K562 (cell line): ENCODE data around the gene ADGRG1. TPM values are rescaled to one million over a fixed set of nuclear protein-coding genes. Genes with fewer than 3 reads are reported as not detected.

Source experiments
- CEBPB ChIP-seq: fragments of 450-650 bp; IDR thresholded peaks from 2 replicates; pipeline ENCODE4 v1.6.1; 2016; ENCODE audit warnings: missing genetic modification characterization, missing compliant biosample characterization
- MTA1 ChIP-seq: fragments of 450-650 bp; IDR thresholded peaks from 2 replicates; pipeline ENCODE4 v1.6.1; 2017; ENCODE audit warnings: borderline replicate concordance
- SMARCE1 ChIP-seq: fragments of 450-650 bp; IDR thresholded peaks from 2 replicates; pipeline ENCODE4 v1.7.1; 2016; ENCODE audit warnings: mild to moderate bottlenecking
- XRCC3 ChIP-seq: fragments of 450-650 bp; IDR thresholded peaks from 2 replicates; pipeline ENCODE4 v1.6.1; 2017; ENCODE audit warnings: mild to moderate bottlenecking, moderate library complexity
- ZNF584 ChIP-seq: fragments of 200-800 bp; sonication (Bioruptor generic); IDR thresholded peaks from 2 replicates; pipeline ENCODE4 v1.6.1; 2016; ENCODE audit warnings: low read depth, mild to moderate bottlenecking, missing genetic modification characterization, missing compliant biosample characterization
- ZNF717 ChIP-seq: fragments of 250-450 bp; sonication (Bioruptor Pico); IDR thresholded peaks from 2 replicates; pipeline ENCODE4 v1.5.0; 2021
- polyA plus RNA-seq, 8 experiments: library from polyadenylated mRNA; depleted of rRNA in 4 of 8; stranded (reverse) in 5 of 8; unstranded in 3 of 8; fragments of >200 nt; fragmentation: Nextera tagmentation in 2 of 8; fragmentation: Illumina TruSeq in 1 of 8; extraction: Ambion mirVana in 2 of 8; extraction: Trizol in 1 of 8; gene quantifications; 2 replicates each; pipeline versions ENCODE4 v1.2.1 to v1.2.3, GENCODE V29; 2011 to 2014; ENCODE audit warnings: inconsistent platforms in 1 of 8, missing spikeins in 1 of 8
- total RNA-seq, 7 experiments: library from RNA; depleted of rRNA in 6 of 7; stranded (reverse); fragments of >200 nt in 6 of 7; fragmentation: Illumina TruSeq in 2 of 7; extraction: Trizol in 2 of 7; gene quantifications; 2 replicates each; pipeline versions ENCODE4 v1.2.1 to v1.2.3, GENCODE V29; 2011 to 2021; ENCODE audit warnings: low replicate concordance in 1 of 7
- TF ChIP-seq, protein P1 (sequence below): sonication (generic); formaldehyde crosslinking; IDR thresholded peaks from 2 replicates; pipeline ENCODE4 v1.8.0; 2022; ENCODE audit warnings: missing genetic modification reagents, mild to moderate bottlenecking, moderate library complexity, borderline replicate concordance
- TF ChIP-seq, protein P2 (sequence below): sonication (generic); formaldehyde crosslinking; IDR thresholded peaks from 2 replicates; pipeline ENCODE4 v1.8.0; 2022; ENCODE audit warnings: missing genetic modification reagents, mild to moderate bottlenecking, borderline replicate concordance
- TF ChIP-seq, protein P3 (sequence below): fragments of 150-350 bp; conservative IDR thresholded peaks from 2 replicates; pipeline ENCODE4 v1.6.1; 2014; ENCODE audit warnings: low read length
- TF ChIP-seq, protein P4 (sequence below), 2 experiments: fragments of 200-800 bp in 1 of 2; sonication (Bioruptor generic) in 1 of 2; sonication (generic) in 1 of 2; formaldehyde crosslinking in 1 of 2; IDR thresholded peaks in 1 of 2; conservative IDR thresholded peaks in 1 of 2; 2 replicates each; pipeline versions ENCODE4 v1.5.0 to v1.6.1; 2016 to 2020; ENCODE audit warnings: missing compliant biosample characterization in 1 of 2, missing genetic modification characterization in 1 of 2, missing genetic modification reagents in 1 of 2
- TF ChIP-seq, protein P5 (sequence below): fragments of 450-650 bp; IDR thresholded peaks from 2 replicates; pipeline ENCODE4 v1.6.1; 2016; ENCODE audit warnings: borderline replicate concordance
- TF ChIP-seq, protein P6 (sequence below): sonication (generic); formaldehyde crosslinking; IDR thresholded peaks from 2 replicates; pipeline ENCODE4 v1.8.0; 2022; ENCODE audit warnings: missing genetic modification reagents, mild to moderate bottlenecking, borderline replicate concordance
- TF ChIP-seq, protein P7 (sequence below): fragments of 450-650 bp; IDR thresholded peaks from 2 replicates; pipeline ENCODE4 v1.6.1; 2016

The ADGRG1 gene
- total and polyA plus RNA-seq, 9 of the 15 experiments (the other 6 are each of a cell fraction or from before 2014, with no cell fraction given), result 0.04 to 0.31 (median 0.16) TPM; not detected in 6

DNA sequence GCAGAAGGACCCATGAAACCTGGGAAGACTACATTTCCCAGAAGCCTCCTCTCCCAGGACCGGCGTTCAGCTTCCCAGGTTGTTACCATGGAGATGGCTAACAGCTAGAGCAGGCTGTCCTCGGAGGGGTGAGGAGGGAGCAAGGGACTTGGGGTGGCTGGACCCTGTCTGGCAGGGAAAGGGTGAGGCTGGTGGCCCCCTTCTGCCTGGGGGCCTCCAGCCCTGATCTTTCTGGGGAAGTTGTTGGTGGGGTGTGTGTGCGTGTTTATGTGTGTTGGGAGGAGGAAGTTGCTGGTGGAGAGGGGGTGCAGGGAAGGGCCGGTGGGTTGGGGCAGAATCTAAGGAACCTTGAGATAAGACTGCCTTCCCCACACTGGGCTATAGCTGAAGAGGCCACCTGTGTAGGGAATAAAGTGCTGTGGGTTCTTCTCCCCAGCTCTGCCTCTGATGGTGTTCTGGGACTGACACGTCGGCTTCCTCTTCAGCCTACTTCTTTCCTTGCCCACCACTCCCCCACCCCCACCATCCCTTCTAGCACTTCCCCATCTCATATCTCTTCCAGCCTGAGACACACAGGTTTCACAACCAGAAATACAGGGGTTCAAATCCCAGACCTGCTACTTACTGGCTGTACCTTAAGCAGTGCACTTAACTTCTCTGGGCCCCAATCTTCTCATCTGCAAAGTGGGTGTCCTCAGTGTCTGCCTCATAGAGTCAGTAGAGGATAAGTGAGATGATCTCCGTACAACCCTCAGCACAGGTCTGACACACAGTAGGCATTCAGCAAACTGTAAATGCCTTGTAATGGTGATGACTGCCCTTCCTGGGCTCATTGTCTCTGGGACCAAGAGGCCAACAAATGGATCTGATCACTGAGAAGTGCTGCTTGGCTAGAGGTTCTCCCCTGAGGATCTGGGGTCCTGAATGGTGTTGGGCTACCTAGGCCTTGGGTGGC, 66.6 kb downstream of the ADGRG1 start, which contains the start of gene DRC7 (continued):
- TF ChIP-seq, protein P1, sequence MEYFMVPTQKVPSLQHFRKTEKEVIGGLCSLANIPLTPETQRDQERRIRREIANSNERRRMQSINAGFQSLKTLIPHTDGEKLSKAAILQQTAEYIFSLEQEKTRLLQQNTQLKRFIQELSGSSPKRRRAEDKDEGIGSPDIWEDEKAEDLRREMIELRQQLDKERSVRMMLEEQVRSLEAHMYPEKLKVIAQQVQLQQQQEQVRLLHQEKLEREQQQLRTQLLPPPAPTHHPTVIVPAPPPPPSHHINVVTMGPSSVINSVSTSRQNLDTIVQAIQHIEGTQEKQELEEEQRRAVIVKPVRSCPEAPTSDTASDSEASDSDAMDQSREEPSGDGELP (CRISPR knock-in tag), result peak; percentile 34; the same call in 1 of the 2 replicates
- TF ChIP-seq, protein P2, sequence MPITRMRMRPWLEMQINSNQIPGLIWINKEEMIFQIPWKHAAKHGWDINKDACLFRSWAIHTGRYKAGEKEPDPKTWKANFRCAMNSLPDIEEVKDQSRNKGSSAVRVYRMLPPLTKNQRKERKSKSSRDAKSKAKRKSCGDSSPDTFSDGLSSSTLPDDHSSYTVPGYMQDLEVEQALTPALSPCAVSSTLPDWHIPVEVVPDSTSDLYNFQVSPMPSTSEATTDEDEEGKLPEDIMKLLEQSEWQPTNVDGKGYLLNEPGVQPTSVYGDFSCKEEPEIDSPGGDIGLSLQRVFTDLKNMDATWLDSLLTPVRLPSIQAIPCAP (CRISPR knock-in tag), result no peak
- TF ChIP-seq, protein P3, sequence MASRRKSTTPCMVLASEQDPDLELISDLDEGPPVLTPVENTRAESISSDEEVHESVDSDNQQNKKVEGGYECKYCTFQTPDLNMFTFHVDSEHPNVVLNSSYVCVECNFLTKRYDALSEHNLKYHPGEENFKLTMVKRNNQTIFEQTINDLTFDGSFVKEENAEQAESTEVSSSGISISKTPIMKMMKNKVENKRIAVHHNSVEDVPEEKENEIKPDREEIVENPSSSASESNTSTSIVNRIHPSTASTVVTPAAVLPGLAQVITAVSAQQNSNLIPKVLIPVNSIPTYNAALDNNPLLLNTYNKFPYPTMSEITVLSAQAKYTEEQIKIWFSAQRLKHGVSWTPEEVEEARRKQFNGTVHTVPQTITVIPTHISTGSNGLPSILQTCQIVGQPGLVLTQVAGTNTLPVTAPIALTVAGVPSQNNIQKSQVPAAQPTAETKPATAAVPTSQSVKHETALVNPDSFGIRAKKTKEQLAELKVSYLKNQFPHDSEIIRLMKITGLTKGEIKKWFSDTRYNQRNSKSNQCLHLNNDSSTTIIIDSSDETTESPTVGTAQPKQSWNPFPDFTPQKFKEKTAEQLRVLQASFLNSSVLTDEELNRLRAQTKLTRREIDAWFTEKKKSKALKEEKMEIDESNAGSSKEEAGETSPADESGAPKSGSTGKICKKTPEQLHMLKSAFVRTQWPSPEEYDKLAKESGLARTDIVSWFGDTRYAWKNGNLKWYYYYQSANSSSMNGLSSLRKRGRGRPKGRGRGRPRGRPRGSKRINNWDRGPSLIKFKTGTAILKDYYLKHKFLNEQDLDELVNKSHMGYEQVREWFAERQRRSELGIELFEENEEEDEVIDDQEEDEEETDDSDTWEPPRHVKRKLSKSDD, result no peak
- TF ChIP-seq CEBPB (tag) (peak; percentile 34; the same call in 1 of the 2 replicates), MTA1 (peak; percentile 52; the same call in 1 of the 2 replicates), ZNF584 (no peak), SMARCE1 (peak; percentile 66; the same call in 1 of the 2 replicates), XRCC3 (no peak), ZNF717 (CRISPR knock-in tag) (no peak)
- TF ChIP-seq, protein P4, sequence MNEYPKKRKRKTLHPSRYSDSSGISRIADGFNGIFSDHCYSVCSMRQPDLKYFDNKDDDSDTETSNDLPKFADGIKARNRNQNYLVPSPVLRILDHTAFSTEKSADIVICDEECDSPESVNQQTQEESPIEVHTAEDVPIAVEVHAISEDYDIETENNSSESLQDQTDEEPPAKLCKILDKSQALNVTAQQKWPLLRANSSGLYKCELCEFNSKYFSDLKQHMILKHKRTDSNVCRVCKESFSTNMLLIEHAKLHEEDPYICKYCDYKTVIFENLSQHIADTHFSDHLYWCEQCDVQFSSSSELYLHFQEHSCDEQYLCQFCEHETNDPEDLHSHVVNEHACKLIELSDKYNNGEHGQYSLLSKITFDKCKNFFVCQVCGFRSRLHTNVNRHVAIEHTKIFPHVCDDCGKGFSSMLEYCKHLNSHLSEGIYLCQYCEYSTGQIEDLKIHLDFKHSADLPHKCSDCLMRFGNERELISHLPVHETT (CRISPR knock-in tag; conservative IDR thresholded peaks at IDR 0.05 in 1 of 2, IDR thresholded peaks at IDR 0.05 in 1 of 2), result no peak
- TF ChIP-seq, protein P5, sequence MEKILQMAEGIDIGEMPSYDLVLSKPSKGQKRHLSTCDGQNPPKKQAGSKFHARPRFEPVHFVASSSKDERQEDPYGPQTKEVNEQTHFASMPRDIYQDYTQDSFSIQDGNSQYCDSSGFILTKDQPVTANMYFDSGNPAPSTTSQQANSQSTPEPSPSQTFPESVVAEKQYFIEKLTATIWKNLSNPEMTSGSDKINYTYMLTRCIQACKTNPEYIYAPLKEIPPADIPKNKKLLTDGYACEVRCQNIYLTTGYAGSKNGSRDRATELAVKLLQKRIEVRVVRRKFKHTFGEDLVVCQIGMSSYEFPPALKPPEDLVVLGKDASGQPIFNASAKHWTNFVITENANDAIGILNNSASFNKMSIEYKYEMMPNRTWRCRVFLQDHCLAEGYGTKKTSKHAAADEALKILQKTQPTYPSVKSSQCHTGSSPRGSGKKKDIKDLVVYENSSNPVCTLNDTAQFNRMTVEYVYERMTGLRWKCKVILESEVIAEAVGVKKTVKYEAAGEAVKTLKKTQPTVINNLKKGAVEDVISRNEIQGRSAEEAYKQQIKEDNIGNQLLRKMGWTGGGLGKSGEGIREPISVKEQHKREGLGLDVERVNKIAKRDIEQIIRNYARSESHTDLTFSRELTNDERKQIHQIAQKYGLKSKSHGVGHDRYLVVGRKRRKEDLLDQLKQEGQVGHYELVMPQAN, result peak; percentile 65; the same call in 1 of the 2 replicates
- TF ChIP-seq, protein P6, sequence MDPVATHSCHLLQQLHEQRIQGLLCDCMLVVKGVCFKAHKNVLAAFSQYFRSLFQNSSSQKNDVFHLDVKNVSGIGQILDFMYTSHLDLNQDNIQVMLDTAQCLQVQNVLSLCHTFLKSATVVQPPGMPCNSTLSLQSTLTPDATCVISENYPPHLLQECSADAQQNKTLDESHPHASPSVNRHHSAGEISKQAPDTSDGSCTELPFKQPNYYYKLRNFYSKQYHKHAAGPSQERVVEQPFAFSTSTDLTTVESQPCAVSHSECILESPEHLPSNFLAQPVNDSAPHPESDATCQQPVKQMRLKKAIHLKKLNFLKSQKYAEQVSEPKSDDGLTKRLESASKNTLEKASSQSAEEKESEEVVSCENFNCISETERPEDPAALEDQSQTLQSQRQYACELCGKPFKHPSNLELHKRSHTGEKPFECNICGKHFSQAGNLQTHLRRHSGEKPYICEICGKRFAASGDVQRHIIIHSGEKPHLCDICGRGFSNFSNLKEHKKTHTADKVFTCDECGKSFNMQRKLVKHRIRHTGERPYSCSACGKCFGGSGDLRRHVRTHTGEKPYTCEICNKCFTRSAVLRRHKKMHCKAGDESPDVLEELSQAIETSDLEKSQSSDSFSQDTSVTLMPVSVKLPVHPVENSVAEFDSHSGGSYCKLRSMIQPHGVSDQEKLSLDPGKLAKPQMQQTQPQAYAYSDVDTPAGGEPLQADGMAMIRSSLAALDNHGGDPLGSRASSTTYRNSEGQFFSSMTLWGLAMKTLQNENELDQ, result no peak
- TF ChIP-seq, protein P7, sequence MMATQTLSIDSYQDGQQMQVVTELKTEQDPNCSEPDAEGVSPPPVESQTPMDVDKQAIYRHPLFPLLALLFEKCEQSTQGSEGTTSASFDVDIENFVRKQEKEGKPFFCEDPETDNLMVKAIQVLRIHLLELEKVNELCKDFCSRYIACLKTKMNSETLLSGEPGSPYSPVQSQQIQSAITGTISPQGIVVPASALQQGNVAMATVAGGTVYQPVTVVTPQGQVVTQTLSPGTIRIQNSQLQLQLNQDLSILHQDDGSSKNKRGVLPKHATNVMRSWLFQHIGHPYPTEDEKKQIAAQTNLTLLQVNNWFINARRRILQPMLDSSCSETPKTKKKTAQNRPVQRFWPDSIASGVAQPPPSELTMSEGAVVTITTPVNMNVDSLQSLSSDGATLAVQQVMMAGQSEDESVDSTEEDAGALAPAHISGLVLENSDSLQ, result no peak
